Loucy (cell line): ENCODE data around the gene MTMR12.

Source experiments
- EZH2phosphoT487 ChIP-seq: fragments of 200-600 bp; IDR thresholded peaks from 2 replicates; pipeline ENCODE4 v1.6.1; 2018; ENCODE audit warnings: antibody characterized with exemption, mild to moderate bottlenecking, moderate library complexity, borderline replicate concordance
- TF ChIP-seq, protein P1 (sequence below): fragments of 200-600 bp; sonication (generic); conservative IDR thresholded peaks from 2 replicates; pipeline ENCODE4 v1.5.1; 2014; ENCODE audit warnings: mild to moderate bottlenecking, antibody characterized with exemption, low read length

DNA sequence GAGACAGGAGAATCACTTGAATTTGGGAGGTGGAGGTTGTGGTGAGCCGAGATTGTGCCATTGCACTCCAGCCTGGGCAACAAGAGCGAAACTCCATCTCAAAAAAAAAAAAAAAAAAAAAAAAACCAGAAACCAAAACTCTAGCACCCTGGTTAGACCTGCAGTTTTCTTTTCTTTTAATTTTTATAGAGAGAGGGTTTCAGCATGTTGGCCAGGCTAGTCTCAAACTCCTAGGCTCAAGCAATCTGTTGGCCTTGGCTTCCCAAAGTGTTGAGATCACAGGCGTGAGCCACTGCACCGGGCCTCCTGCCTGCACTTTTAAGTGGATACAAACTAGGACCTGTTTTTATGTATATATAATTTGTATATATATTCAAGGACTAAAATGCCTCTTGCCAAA, 12.9 kb upstream of the MTMR12 start:
- TF ChIP-seq, protein P1, sequence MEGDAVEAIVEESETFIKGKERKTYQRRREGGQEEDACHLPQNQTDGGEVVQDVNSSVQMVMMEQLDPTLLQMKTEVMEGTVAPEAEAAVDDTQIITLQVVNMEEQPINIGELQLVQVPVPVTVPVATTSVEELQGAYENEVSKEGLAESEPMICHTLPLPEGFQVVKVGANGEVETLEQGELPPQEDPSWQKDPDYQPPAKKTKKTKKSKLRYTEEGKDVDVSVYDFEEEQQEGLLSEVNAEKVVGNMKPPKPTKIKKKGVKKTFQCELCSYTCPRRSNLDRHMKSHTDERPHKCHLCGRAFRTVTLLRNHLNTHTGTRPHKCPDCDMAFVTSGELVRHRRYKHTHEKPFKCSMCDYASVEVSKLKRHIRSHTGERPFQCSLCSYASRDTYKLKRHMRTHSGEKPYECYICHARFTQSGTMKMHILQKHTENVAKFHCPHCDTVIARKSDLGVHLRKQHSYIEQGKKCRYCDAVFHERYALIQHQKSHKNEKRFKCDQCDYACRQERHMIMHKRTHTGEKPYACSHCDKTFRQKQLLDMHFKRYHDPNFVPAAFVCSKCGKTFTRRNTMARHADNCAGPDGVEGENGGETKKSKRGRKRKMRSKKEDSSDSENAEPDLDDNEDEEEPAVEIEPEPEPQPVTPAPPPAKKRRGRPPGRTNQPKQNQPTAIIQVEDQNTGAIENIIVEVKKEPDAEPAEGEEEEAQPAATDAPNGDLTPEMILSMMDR, result no peak
- TF ChIP-seq EZH2phosphoT487, result no peak
